ENCODE results near the gene INPP5A. TPM values are rescaled to one million over a fixed set of nuclear protein-coding genes. Genes with fewer than 3 reads are reported as not detected.

INPP5A gene
- total and polyA plus RNA-seq, 2 of the 13 experiments (the other 11 are each of a cell fraction or from before 2014, with no cell fraction given): 17.5 to 37.9 TPM

DNA sequence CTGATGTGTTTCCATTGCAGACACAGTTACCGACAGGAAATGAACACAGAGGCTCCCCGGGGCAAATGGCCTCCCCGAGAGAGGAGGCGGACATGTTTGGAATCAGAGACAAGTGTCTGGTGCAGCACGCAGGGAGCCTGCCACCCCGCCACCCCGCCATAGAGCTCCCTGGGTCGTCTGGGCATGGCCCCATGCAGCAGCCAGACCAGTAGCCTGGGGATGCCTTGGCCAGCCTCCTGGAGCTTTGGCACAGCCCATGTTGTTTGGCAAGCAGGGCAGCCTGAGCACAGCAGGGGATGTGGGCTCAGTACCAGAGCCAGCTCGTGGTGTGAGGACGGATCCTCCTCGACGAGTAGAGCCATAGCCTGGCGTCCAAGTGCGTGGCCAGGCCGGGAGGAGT lies 167.6 kb downstream of the INPP5A start:
- TF ChIP-seq, protein P1, sequence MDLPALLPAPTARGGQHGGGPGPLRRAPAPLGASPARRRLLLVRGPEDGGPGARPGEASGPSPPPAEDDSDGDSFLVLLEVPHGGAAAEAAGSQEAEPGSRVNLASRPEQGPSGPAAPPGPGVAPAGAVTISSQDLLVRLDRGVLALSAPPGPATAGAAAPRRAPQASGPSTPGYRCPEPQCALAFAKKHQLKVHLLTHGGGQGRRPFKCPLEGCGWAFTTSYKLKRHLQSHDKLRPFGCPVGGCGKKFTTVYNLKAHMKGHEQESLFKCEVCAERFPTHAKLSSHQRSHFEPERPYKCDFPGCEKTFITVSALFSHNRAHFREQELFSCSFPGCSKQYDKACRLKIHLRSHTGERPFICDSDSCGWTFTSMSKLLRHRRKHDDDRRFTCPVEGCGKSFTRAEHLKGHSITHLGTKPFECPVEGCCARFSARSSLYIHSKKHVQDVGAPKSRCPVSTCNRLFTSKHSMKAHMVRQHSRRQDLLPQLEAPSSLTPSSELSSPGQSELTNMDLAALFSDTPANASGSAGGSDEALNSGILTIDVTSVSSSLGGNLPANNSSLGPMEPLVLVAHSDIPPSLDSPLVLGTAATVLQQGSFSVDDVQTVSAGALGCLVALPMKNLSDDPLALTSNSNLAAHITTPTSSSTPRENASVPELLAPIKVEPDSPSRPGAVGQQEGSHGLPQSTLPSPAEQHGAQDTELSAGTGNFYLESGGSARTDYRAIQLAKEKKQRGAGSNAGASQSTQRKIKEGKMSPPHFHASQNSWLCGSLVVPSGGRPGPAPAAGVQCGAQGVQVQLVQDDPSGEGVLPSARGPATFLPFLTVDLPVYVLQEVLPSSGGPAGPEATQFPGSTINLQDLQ (CRISPR knock-in tag; IDR thresholded peaks at IDR 0.05): no peak
- TF ChIP-seq BCL6 (CRISPR knock-in tag; IDR thresholded peaks at IDR 0.05): no peak
- peaks cover 2 to 6% of the 10 kb centered on the region in 2 experiments; a peak in 2 of 5 replicates for H3K36me3 ChIP-seq (replicated peaks in 1 of 2; ENCODE audit: control insufficient read depth in 1 of 2, insufficient read depth in 2 of 2, low read length in 2 of 2)
- POLR2A ChIA-PET: no interaction called here
- no peak overlapping the region for H3K9ac ChIP-seq (ENCODE audit: insufficient read depth, low read depth, low read length)
- BruUV-seq (replicated peaks): no TSS peak
- H3K27ac ChIP-seq (ENCODE audit: extremely low read length, insufficient read depth, low read length): no peak overlapping the region
- no peaks in the 10 kb centered on the region for H3K4me1 ChIP-seq (ENCODE audit: insufficient read depth, low read length)
- ATAC-seq (no peak), FAIRE-seq (no peak), DNase-seq (ENCODE audit: low spot score) (no peak)
- intact Hi-C loops (cut with micrococcal nuclease; ENCODE audit: unreplicated experiment) (no loop called here), in situ Hi-C loops (cut with HindIII; ENCODE audit: extremely low pct_ligation_motif_present, low pct_unique_long_range_greater_than_20kb) (no loop called here)
- H3K27me3 ChIP-seq (ENCODE audit: control insufficient read depth in 1 of 2, insufficient read depth in 2 of 2, low read length in 2 of 2): no peaks in the 10 kb centered on the region
- peaks cover 11% of the 10 kb centered on the region; the same call in 1 of the 2 replicates for H3K9me3 ChIP-seq (ENCODE audit: low read length)
- no peaks in the 10 kb centered on the region for H3K79me2 ChIP-seq (ENCODE audit: insufficient read depth, low read length)
- 100% methylated on average over 7 of the region's 15 CpGs for WGBS (ENCODE audit: low lambda C conversion rate)
- H3K4me3 ChIP-seq (replicated peaks in 1 of 3; ENCODE audit: insufficient read depth in 1 of 3, low read depth in 2 of 3, low read length in 3 of 3): no peak overlapping the region
- no peaks in the 10 kb centered on the region for H4K20me1 ChIP-seq (ENCODE audit: insufficient read depth, low read length)
- no peak overlapping the region for H2AFZ ChIP-seq (ENCODE audit: low read length)
- H3K4me2 ChIP-seq (ENCODE audit: low read depth, low read length): no peak overlapping the region
- CTCF ChIA-PET (ENCODE audit: low intra/inter-chr PET ratio, low total read pairs): no interaction called here

DNA sequence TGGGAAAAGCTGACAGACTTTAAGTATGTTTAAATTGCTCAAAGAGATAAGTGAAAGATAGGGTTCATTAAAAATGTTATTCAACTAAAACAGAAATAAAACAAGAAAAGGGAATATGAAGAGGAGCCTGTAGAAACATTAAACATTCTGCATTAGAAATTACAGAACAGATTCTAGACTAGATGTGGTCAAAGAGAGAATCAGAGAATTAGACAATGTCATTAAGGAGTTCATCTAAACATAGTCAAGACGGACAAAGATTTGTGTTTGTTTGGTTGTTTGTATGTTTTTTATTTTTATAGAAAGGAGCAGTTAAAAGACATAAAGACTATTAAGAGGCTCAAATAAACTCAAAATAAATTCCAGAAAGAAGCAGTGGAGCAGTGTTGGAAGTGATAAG lies 168.4 kb downstream of the INPP5A start:
- ChIA-PET CTCF (ENCODE audit: low intra/inter-chr PET ratio, low total read pairs) (no interaction called here), POLR2A (no interaction called here)
- Histone ChIP-seq H3K9ac (ENCODE audit: insufficient read depth, low read depth, low read length) (no peak overlapping the region), H3K4me2 (ENCODE audit: low read depth, low read length) (no peak overlapping the region), H3K79me2 (ENCODE audit: insufficient read depth, low read length) (no peaks in the 10 kb centered on the region), H3K4me3 (replicated peaks in 1 of 3; ENCODE audit: insufficient read depth in 1 of 3, low read depth in 2 of 3, low read length in 3 of 3) (no peak overlapping the region), H2AFZ (ENCODE audit: low read length) (no peak overlapping the region), H3K36me3 (replicated peaks in 1 of 2; ENCODE audit: control insufficient read depth in 1 of 2, insufficient read depth in 2 of 2, low read length in 2 of 2) (peaks cover 2 to 6% of the 10 kb centered on the region in 2 experiments; a peak in 2 of 5 replicates), H4K20me1 (ENCODE audit: insufficient read depth, low read length) (no peaks in the 10 kb centered on the region), H3K9me3 (ENCODE audit: low read length) (peaks cover 11% of the 10 kb centered on the region; the same call in 1 of the 2 replicates), H3K27ac (ENCODE audit: extremely low read length, insufficient read depth, low read length) (no peak overlapping the region), H3K27me3 (ENCODE audit: control insufficient read depth in 1 of 2, insufficient read depth in 2 of 2, low read length in 2 of 2) (no peaks in the 10 kb centered on the region), H3K4me1 (ENCODE audit: insufficient read depth, low read length) (no peaks in the 10 kb centered on the region)
- FAIRE-seq (no peak), ATAC-seq (no peak), DNase-seq (ENCODE audit: low spot score) (no peak)
- intact Hi-C loops (cut with micrococcal nuclease; ENCODE audit: unreplicated experiment): no loop called here
- 98% methylated on average over 1 of the region's 1 CpG for WGBS (ENCODE audit: low lambda C conversion rate)
- BruUV-seq (replicated peaks): no TSS peak
- in situ Hi-C loops (cut with HindIII; ENCODE audit: extremely low pct_ligation_motif_present, low pct_unique_long_range_greater_than_20kb): no loop called here
- TF ChIP-seq ZFP82 (CRISPR knock-in tag; IDR thresholded peaks at IDR 0.05; ENCODE audit: borderline replicate concordance) (peak; percentile 88; the same call in 1 of the 2 replicates), NCOA1 (CRISPR knock-in tag; IDR thresholded peaks at IDR 0.05) (no peak), ISX (CRISPR knock-in tag; conservative IDR thresholded peaks at IDR 0.05) (no peak)
- TF ChIP-seq, protein P2, sequence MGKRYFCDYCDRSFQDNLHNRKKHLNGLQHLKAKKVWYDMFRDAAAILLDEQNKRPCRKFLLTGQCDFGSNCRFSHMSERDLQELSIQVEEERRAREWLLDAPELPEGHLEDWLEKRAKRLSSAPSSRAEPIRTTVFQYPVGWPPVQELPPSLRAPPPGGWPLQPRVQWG (CRISPR knock-in tag; IDR thresholded peaks at IDR 0.05; ENCODE audit: borderline replicate concordance, low read depth): no peak
- TF ChIP-seq, protein P3, sequence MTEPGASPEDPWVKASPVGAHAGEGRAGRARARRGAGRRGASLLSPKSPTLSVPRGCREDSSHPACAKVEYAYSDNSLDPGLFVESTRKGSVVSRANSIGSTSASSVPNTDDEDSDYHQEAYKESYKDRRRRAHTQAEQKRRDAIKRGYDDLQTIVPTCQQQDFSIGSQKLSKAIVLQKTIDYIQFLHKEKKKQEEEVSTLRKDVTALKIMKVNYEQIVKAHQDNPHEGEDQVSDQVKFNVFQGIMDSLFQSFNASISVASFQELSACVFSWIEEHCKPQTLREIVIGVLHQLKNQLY (CRISPR knock-in tag; IDR thresholded peaks at IDR 0.05): no peak
- TF ChIP-seq, protein P4, sequence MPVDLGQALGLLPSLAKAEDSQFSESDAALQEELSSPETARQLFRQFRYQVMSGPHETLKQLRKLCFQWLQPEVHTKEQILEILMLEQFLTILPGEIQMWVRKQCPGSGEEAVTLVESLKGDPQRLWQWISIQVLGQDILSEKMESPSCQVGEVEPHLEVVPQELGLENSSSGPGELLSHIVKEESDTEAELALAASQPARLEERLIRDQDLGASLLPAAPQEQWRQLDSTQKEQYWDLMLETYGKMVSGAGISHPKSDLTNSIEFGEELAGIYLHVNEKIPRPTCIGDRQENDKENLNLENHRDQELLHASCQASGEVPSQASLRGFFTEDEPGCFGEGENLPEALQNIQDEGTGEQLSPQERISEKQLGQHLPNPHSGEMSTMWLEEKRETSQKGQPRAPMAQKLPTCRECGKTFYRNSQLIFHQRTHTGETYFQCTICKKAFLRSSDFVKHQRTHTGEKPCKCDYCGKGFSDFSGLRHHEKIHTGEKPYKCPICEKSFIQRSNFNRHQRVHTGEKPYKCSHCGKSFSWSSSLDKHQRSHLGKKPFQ (CRISPR knock-in tag; IDR thresholded peaks at IDR 0.05; ENCODE audit: insufficient replicate concordance): no peak

All from HepG2 (cell line).